Measurements from ENCODE around the gene KCNC2. TPM values are rescaled to one million over a fixed set of nuclear protein-coding genes. Genes with fewer than 3 reads are reported as not detected.
"Not testable (repeated sequence)": the region's sequence is repeated elsewhere in the genome, so short reads cannot be mapped to it uniquely, and the experiment has no call there.

Gene KCNC2
- total RNA-seq, 1 experiment from 2014 or later: not detected

DNA sequence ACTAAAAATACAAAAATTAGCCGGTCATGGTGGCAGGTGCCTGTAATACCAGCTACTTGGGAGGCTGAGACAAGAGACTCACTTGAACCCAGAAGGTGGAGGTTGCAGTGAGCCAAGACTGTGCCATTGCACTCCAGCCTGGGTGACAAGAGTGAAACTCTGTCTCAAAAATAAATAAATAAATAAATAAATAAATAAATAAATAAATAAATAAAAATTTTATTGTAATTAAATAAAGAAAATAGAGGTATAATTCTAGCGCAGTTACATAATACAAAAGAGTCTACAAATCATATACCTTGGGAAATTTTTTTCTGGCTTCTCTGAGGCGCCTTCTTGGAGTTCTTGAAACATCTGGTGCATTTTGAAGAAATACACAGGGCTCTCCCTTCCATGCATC is 23.8 kb downstream of the KCNC2 start:
- H3K9ac ChIP-seq (ENCODE audit: low read length); H4K20me1 ChIP-seq (ENCODE audit: insufficient read depth, low read depth, low read length); H3K4me1 ChIP-seq (ENCODE audit: low read length); H2AFZ ChIP-seq (ENCODE audit: low read length); H3K4me2 ChIP-seq (ENCODE audit: low read depth, low read length, poor library complexity, severe bottlenecking); H3K9me2 ChIP-seq (replicated peaks; ENCODE audit: insufficient read depth, low read length); H3K4me3 ChIP-seq (ENCODE audit: low read length); H3K79me2 ChIP-seq (ENCODE audit: low read length); H3K36me3 ChIP-seq (ENCODE audit: insufficient read depth, low read length); H3K9me3 ChIP-seq (ENCODE audit: low read length); H3K27ac ChIP-seq (ENCODE audit: low read length); DNase-seq; H3K27me3 ChIP-seq (ENCODE audit: low read length): not testable (repeated sequence)

DNA sequence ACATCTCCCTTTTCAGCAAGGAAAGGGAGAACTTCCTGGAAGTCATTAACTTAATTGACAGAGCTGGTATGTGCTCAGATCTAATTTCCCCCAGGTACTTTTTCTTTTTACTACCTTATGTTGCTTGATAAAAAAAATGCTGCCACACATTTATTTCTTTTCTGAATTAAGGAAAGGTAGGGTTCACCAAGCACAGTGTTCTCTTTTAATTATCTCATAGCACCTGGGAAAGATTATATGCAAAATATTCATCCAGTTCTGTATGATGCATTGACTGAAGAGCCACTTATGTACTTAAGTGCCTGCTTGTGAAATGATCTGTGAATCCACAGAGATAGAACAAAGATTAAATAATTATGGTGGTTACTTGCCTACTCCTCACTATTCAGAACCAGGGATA is 25.1 kb downstream of the KCNC2 start:
- Histone ChIP-seq H3K9ac (ENCODE audit: low read length) (no peak overlapping the region), H3K36me3 (ENCODE audit: insufficient read depth, low read length) (no peaks in the 10 kb centered on the region), H3K27ac (ENCODE audit: low read length) (no peak overlapping the region), H3K4me2 (ENCODE audit: low read depth, low read length, poor library complexity, severe bottlenecking) (no peak overlapping the region), H3K4me3 (ENCODE audit: low read length) (no peak overlapping the region), H3K9me2 (replicated peaks; ENCODE audit: insufficient read depth, low read length) (no peaks in the 10 kb centered on the region), H4K20me1 (ENCODE audit: insufficient read depth, low read depth, low read length) (no peaks in the 10 kb centered on the region), H3K79me2 (ENCODE audit: low read length) (no peaks in the 10 kb centered on the region), H3K4me1 (ENCODE audit: low read length) (no peaks in the 10 kb centered on the region), H2AFZ (ENCODE audit: low read length) (no peak overlapping the region), H3K9me3 (ENCODE audit: low read length) (no peaks in the 10 kb centered on the region), H3K27me3 (ENCODE audit: low read length) (no peaks in the 10 kb centered on the region)
- no peak for DNase-seq

- no peaks in the 10 kb centered on the region for H3K4me1 ChIP-seq (ENCODE audit: low read length)
- H3K9me3 ChIP-seq (ENCODE audit: low read length): no peaks in the 10 kb centered on the region
- no peak overlapping the region for H2AFZ ChIP-seq (ENCODE audit: low read length)
- H3K36me3 ChIP-seq (ENCODE audit: insufficient read depth, low read length): no peaks in the 10 kb centered on the region
- no peak for DNase-seq
- no peak overlapping the region for H3K27ac ChIP-seq (ENCODE audit: low read length)
- H4K20me1 ChIP-seq (ENCODE audit: insufficient read depth, low read depth, low read length): no peaks in the 10 kb centered on the region
- H3K79me2 ChIP-seq (ENCODE audit: low read length): no peaks in the 10 kb centered on the region
- H3K27me3 ChIP-seq (ENCODE audit: low read length): no peaks in the 10 kb centered on the region
- H3K9me2 ChIP-seq (replicated peaks; ENCODE audit: insufficient read depth, low read length): no peaks in the 10 kb centered on the region
- no peak overlapping the region for H3K4me2 ChIP-seq (ENCODE audit: low read depth, low read length, poor library complexity, severe bottlenecking)
- H3K9ac ChIP-seq (ENCODE audit: low read length): no peak overlapping the region
- no peak overlapping the region for H3K4me3 ChIP-seq (ENCODE audit: low read length)
Observed at GRCh38 chr12:75183967-75184366, 25.7 kb downstream of the KCNC2 start.

GRCh38 chr12:75177997-75178396 is 31.6 kb downstream of the KCNC2 start:
- H3K4me3 ChIP-seq (ENCODE audit: low read length): no peak overlapping the region
- no peak overlapping the region for H2AFZ ChIP-seq (ENCODE audit: low read length)
- no peaks in the 10 kb centered on the region for H3K36me3 ChIP-seq (ENCODE audit: insufficient read depth, low read length)
- H4K20me1 ChIP-seq (ENCODE audit: insufficient read depth, low read depth, low read length): no peaks in the 10 kb centered on the region
- no peak for DNase-seq
- no peak overlapping the region for H3K4me2 ChIP-seq (ENCODE audit: low read depth, low read length, poor library complexity, severe bottlenecking)
- H3K9me3 ChIP-seq (ENCODE audit: low read length): no peaks in the 10 kb centered on the region
- H3K27me3 ChIP-seq (ENCODE audit: low read length): no peaks in the 10 kb centered on the region
- H3K9ac ChIP-seq (ENCODE audit: low read length): no peak overlapping the region
- no peaks in the 10 kb centered on the region for H3K4me1 ChIP-seq (ENCODE audit: low read length)
- H3K27ac ChIP-seq (ENCODE audit: low read length): no peak overlapping the region
- H3K79me2 ChIP-seq (ENCODE audit: low read length): no peaks in the 10 kb centered on the region
- H3K9me2 ChIP-seq (replicated peaks; ENCODE audit: insufficient read depth, low read length): no peaks in the 10 kb centered on the region

- no peak overlapping the region for H3K4me2 ChIP-seq (ENCODE audit: low read depth, low read length, poor library complexity, severe bottlenecking)
- H3K4me1 ChIP-seq (ENCODE audit: low read length): no peaks in the 10 kb centered on the region
- H3K27ac ChIP-seq (ENCODE audit: low read length): no peak overlapping the region
- H3K4me3 ChIP-seq (ENCODE audit: low read length): no peak overlapping the region
- H3K36me3 ChIP-seq (ENCODE audit: insufficient read depth, low read length): no peaks in the 10 kb centered on the region
- H3K9me2 ChIP-seq (replicated peaks; ENCODE audit: insufficient read depth, low read length): no peaks in the 10 kb centered on the region
- no peaks in the 10 kb centered on the region; the same call in 1 of the 2 replicates for H3K27me3 ChIP-seq (ENCODE audit: low read length)
- no peak overlapping the region for H2AFZ ChIP-seq (ENCODE audit: low read length)
- H3K79me2 ChIP-seq (ENCODE audit: low read length): no peaks in the 10 kb centered on the region
- no peaks in the 10 kb centered on the region for H3K9me3 ChIP-seq (ENCODE audit: low read length)
- no peak overlapping the region for H3K9ac ChIP-seq (ENCODE audit: low read length)
- no peak for DNase-seq
- H4K20me1 ChIP-seq (ENCODE audit: insufficient read depth, low read depth, low read length): no peaks in the 10 kb centered on the region
Observed at GRCh38 chr12:75172611-75173010, 37.0 kb downstream of the KCNC2 start.

GRCh38 chr12:75170640-75171185 is 38.9 kb downstream of the KCNC2 start:
- no peak for DNase-seq
- Histone ChIP-seq H3K9me3 (ENCODE audit: low read length) (no peaks in the 10 kb centered on the region), H3K9me2 (replicated peaks; ENCODE audit: insufficient read depth, low read length) (no peaks in the 10 kb centered on the region), H3K4me3 (ENCODE audit: low read length) (no peak overlapping the region), H3K4me2 (ENCODE audit: low read depth, low read length, poor library complexity, severe bottlenecking) (no peak overlapping the region), H3K9ac (ENCODE audit: low read length) (no peak overlapping the region), H3K79me2 (ENCODE audit: low read length) (no peaks in the 10 kb centered on the region), H3K27ac (ENCODE audit: low read length) (no peak overlapping the region), H3K27me3 (ENCODE audit: low read length) (no peaks in the 10 kb centered on the region; the same call in 1 of the 2 replicates), H2AFZ (ENCODE audit: low read length) (no peak overlapping the region), H4K20me1 (ENCODE audit: insufficient read depth, low read depth, low read length) (no peaks in the 10 kb centered on the region), H3K36me3 (ENCODE audit: insufficient read depth, low read length) (no peaks in the 10 kb centered on the region), H3K4me1 (ENCODE audit: low read length) (no peaks in the 10 kb centered on the region)

DNA sequence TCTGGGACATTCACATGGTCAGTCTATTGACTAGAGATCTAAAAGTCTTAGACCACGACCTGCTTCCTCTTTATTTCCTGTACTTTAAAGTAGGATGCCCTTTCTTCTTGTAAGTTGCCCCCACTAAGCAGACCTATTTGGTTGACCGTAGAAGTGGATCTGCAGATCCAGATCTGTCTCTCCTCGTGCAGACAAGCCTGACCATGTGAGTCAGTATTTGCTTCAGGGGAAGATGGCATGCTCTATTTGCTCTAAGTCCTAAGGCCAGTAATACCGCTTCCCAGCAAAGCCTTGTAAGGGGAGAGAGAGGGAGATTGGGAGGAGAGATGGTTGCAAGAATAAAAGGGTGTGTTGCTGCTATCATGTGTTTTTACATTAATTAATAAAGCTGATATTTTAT is 46.8 kb downstream of the KCNC2 start:
- Histone ChIP-seq H3K4me2 (ENCODE audit: low read depth, low read length, poor library complexity, severe bottlenecking) (no peak overlapping the region), H3K9me2 (replicated peaks; ENCODE audit: insufficient read depth, low read length) (no peaks in the 10 kb centered on the region), H2AFZ (ENCODE audit: low read length) (no peak overlapping the region), H3K4me3 (ENCODE audit: low read length) (no peak overlapping the region), H3K36me3 (ENCODE audit: insufficient read depth, low read length) (no peaks in the 10 kb centered on the region), H3K4me1 (ENCODE audit: low read length) (no peaks in the 10 kb centered on the region), H4K20me1 (ENCODE audit: insufficient read depth, low read depth, low read length) (no peaks in the 10 kb centered on the region), H3K79me2 (ENCODE audit: low read length) (no peaks in the 10 kb centered on the region), H3K27ac (ENCODE audit: low read length) (no peak overlapping the region), H3K9ac (ENCODE audit: low read length) (no peak overlapping the region), H3K27me3 (ENCODE audit: low read length) (no peaks in the 10 kb centered on the region; the same call in 1 of the 2 replicates), H3K9me3 (ENCODE audit: low read length) (no peaks in the 10 kb centered on the region)
- DNase-seq: no peak

- Histone ChIP-seq H3K27ac (ENCODE audit: low read length) (no peak overlapping the region), H4K20me1 (ENCODE audit: insufficient read depth, low read depth, low read length) (no peaks in the 10 kb centered on the region), H3K36me3 (ENCODE audit: insufficient read depth, low read length) (no peaks in the 10 kb centered on the region), H3K79me2 (ENCODE audit: low read length) (no peaks in the 10 kb centered on the region), H3K9me2 (replicated peaks; ENCODE audit: insufficient read depth, low read length) (no peaks in the 10 kb centered on the region), H3K9ac (ENCODE audit: low read length) (no peak overlapping the region), H3K27me3 (ENCODE audit: low read length) (no peaks in the 10 kb centered on the region), H3K4me1 (ENCODE audit: low read length) (no peaks in the 10 kb centered on the region), H3K4me2 (ENCODE audit: low read depth, low read length, poor library complexity, severe bottlenecking) (no peak overlapping the region), H3K9me3 (ENCODE audit: low read length) (no peaks in the 10 kb centered on the region), H2AFZ (ENCODE audit: low read length) (no peak overlapping the region), H3K4me3 (ENCODE audit: low read length) (no peak overlapping the region)
- DNase-seq: no peak
Observed at GRCh38 chr12:75161488-75161887, 48.2 kb downstream of the KCNC2 start.

DNA sequence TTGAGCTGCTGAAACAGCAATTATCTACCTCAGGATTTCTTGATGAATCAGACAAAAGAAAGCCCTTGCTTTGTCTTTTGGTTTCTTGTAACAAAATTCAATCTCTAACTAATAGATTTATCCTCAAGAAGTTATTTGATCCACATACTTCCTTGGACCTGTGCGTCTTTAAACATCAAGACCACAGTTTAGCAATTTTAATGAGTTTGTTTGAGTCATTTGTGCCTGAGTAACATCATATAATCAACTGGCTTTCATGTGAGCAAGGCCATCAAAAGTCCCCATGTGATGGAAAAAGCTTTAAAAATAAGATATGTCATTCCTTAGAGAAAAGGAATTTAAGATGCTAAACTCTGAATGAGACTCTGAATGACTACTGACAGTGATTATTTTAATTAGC is 52.3 kb downstream of the KCNC2 start:
- DNase-seq: no peak

More for the DNA sequence above, 52.3 kb downstream of the KCNC2 start:
- Histone ChIP-seq H3K4me2 (ENCODE audit: low read depth, low read length, poor library complexity, severe bottlenecking) (no peak overlapping the region), H3K36me3 (ENCODE audit: insufficient read depth, low read length) (no peaks in the 10 kb centered on the region), H2AFZ (ENCODE audit: low read length) (no peak overlapping the region), H3K4me3 (ENCODE audit: low read length) (no peak overlapping the region), H3K4me1 (ENCODE audit: low read length) (no peaks in the 10 kb centered on the region), H3K9ac (ENCODE audit: low read length) (no peak overlapping the region), H3K27ac (ENCODE audit: low read length) (no peak overlapping the region), H3K9me2 (replicated peaks; ENCODE audit: insufficient read depth, low read length) (no peaks in the 10 kb centered on the region), H3K79me2 (ENCODE audit: low read length) (no peaks in the 10 kb centered on the region), H3K27me3 (ENCODE audit: low read length) (no peaks in the 10 kb centered on the region), H4K20me1 (ENCODE audit: insufficient read depth, low read depth, low read length) (no peaks in the 10 kb centered on the region), H3K9me3 (ENCODE audit: low read length) (no peaks in the 10 kb centered on the region)
